ENCODE results near the gene SLC25A45.

DNA sequence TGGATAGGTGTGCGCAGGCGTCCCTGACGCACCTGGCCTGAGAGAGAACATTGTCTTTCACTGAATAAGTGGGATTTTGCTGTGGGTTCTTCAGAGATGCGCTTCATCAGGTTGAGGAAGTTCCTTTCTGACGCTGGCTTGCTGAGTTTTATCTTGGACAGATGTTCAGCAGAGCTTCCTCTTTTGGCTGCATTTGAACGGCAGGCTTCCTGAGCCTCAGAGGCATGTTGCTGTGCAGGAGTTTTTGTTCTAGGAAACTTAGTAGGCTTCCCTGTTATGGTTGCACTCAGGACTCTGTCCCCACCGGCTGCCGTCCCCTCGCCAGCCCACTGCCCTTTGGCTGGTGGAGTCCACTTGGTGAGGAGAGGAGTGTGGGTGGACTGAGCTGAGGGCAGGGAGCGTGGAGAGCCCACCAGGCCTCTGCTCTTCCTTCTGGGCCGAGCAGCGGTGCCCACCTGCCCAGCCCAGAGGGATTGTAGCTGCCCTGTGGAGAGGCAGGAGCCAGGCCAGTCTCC, 21.2 kb upstream of the SLC25A45 start:
- TF ChIP-seq, protein P1, sequence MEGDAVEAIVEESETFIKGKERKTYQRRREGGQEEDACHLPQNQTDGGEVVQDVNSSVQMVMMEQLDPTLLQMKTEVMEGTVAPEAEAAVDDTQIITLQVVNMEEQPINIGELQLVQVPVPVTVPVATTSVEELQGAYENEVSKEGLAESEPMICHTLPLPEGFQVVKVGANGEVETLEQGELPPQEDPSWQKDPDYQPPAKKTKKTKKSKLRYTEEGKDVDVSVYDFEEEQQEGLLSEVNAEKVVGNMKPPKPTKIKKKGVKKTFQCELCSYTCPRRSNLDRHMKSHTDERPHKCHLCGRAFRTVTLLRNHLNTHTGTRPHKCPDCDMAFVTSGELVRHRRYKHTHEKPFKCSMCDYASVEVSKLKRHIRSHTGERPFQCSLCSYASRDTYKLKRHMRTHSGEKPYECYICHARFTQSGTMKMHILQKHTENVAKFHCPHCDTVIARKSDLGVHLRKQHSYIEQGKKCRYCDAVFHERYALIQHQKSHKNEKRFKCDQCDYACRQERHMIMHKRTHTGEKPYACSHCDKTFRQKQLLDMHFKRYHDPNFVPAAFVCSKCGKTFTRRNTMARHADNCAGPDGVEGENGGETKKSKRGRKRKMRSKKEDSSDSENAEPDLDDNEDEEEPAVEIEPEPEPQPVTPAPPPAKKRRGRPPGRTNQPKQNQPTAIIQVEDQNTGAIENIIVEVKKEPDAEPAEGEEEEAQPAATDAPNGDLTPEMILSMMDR (IDR thresholded peaks at IDR 0.05) = no peak
- no peak for TF ChIP-seq POLR2A (IDR thresholded peaks at IDR 0.05)

Measured in transverse colon (tissue), 3 donors.